BLaER1 treated with 17β-estradiol and CSF1 and Interleukin-3, amounts not matched to agents 10 nM and 100 nM (cell line): ENCODE measurements around the gene ARHGAP15.

Source experiments
- H3K27ac ChIP-seq, 11 experiments: shearing (Covaris generic); formaldehyde crosslinking; 2 replicates each; pipeline ENCODE4 v1.8.1; 2022
- H3K27me3 ChIP-seq, 11 experiments: shearing (Covaris generic); formaldehyde crosslinking; 2 replicates each; pipeline ENCODE4 v1.8.1; 2022
- H3K36me3 ChIP-seq, 11 experiments: shearing (Covaris generic); formaldehyde crosslinking; 2 replicates each; pipeline ENCODE4 v1.8.1; 2022
- H3K4me1 ChIP-seq, 10 experiments: shearing (Covaris generic); formaldehyde crosslinking; 2 replicates each; pipeline ENCODE4 v1.8.1; 2022
- H3K4me2 ChIP-seq, 11 experiments: shearing (Covaris generic); formaldehyde crosslinking; 2 replicates each; pipeline ENCODE4 v1.8.1; 2022
- H3K4me3 ChIP-seq, 10 experiments: shearing (Covaris generic); formaldehyde crosslinking; 2 replicates each; pipeline ENCODE4 v1.8.1; 2022
- H3K9ac ChIP-seq, 11 experiments: shearing (Covaris generic); formaldehyde crosslinking; 2 replicates each; pipeline ENCODE4 v1.8.1; 2022
- H3K9me3 ChIP-seq, 11 experiments: shearing (Covaris generic); formaldehyde crosslinking; replicated peaks in 1 of 11; 2 replicates each; pipeline ENCODE4 v1.8.1; 2022
- H4K20me1 ChIP-seq, 11 experiments: shearing (Covaris generic); formaldehyde crosslinking; 2 replicates each; pipeline ENCODE4 v1.8.1; 2022
- Cebpa-rat ChIP-seq, 11 experiments: shearing (Covaris generic); IDR thresholded peaks; 2 replicates each; pipeline ENCODE4 v1.8.1; 2022

ARHGAP15 gene

GRCh38 chr2:143550500-143550899 is 421.3 kb downstream of the ARHGAP15 start:
- no peak overlapping the region for H3K4me3 ChIP-seq
- H3K4me1 ChIP-seq: peaks cover 0 to 41% (median 0%) of the 10 kb centered on the region in 10 experiments; a peak in 4 of 20 replicates
- H3K27me3 ChIP-seq: no peaks in the 10 kb centered on the region
- no peaks in the 10 kb centered on the region for H4K20me1 ChIP-seq
- no peaks in the 10 kb centered on the region for H3K9me3 ChIP-seq
- H3K4me2 ChIP-seq: peak overlapping the region in 1 of 11 experiments; percentile 54; a peak in 2 of 22 replicates
- no peak for TF ChIP-seq Cebpa-rat (IDR thresholded peaks at IDR 0.05)
- H3K9ac ChIP-seq: no peak overlapping the region
- peaks cover 0 to 12% (median 0%) of the 10 kb centered on the region in 11 experiments; a peak in 1 of 22 replicates for H3K36me3 ChIP-seq
- no peak overlapping the region; a peak in 1 of 22 replicates for H3K27ac ChIP-seq

- no peak overlapping the region for H3K27ac ChIP-seq
- no peak overlapping the region for H3K4me2 ChIP-seq
- H3K4me3 ChIP-seq: no peak overlapping the region
- peaks cover 0 to 41% (median 0%) of the 10 kb centered on the region in 10 experiments; a peak in 4 of 20 replicates for H3K4me1 ChIP-seq
- TF ChIP-seq Cebpa-rat (IDR thresholded peaks at IDR 0.05): no peak
- no peaks in the 10 kb centered on the region for H3K9me3 ChIP-seq
- peaks cover under 1 to 13% (median 4%) of the 10 kb centered on the region in 11 experiments; a peak in 14 of 22 replicates for H3K36me3 ChIP-seq
- H3K27me3 ChIP-seq: no peaks in the 10 kb centered on the region
- no peaks in the 10 kb centered on the region for H4K20me1 ChIP-seq
- H3K9ac ChIP-seq: no peak overlapping the region
These were observed 422.9 kb downstream of the ARHGAP15 start for GRCh38 chr2:143551971-143552650.

GRCh38 chr2:143553261-143553660 is 424.0 kb downstream of the ARHGAP15 start:
- H3K9ac ChIP-seq: no peak overlapping the region
- no peaks in the 10 kb centered on the region for H3K27me3 ChIP-seq
- no peak for TF ChIP-seq Cebpa-rat (IDR thresholded peaks at IDR 0.05)
- H3K4me2 ChIP-seq: no peak overlapping the region
- no peak overlapping the region for H3K27ac ChIP-seq
- peaks cover 0 to 32% (median 0%) of the 10 kb centered on the region in 10 experiments; a peak in 4 of 20 replicates for H3K4me1 ChIP-seq
- H4K20me1 ChIP-seq: no peaks in the 10 kb centered on the region
- peaks cover 4 to 25% (median 14%) of the 10 kb centered on the region in 11 experiments; a peak in 15 of 22 replicates for H3K36me3 ChIP-seq
- no peaks in the 10 kb centered on the region for H3K9me3 ChIP-seq
- no peak overlapping the region for H3K4me3 ChIP-seq

- H3K9me3 ChIP-seq: no peaks in the 10 kb centered on the region
- no peaks in the 10 kb centered on the region for H4K20me1 ChIP-seq
- no peak overlapping the region for H3K27ac ChIP-seq
- no peak overlapping the region for H3K4me2 ChIP-seq
- H3K4me3 ChIP-seq: no peak overlapping the region
- H3K9ac ChIP-seq: no peak overlapping the region
- peaks cover 0 to 8% (median 0%) of the 10 kb centered on the region in 10 experiments; a peak in 3 of 20 replicates for H3K4me1 ChIP-seq
- H3K27me3 ChIP-seq: no peaks in the 10 kb centered on the region
- no peak for TF ChIP-seq Cebpa-rat (IDR thresholded peaks at IDR 0.05)
- H3K36me3 ChIP-seq: peaks cover 12 to 70% (median 22%) of the 10 kb centered on the region in 11 experiments; a peak in 17 of 22 replicates
These were observed 429.4 kb downstream of the ARHGAP15 start for GRCh38 chr2:143558665-143559064.

GRCh38 chr2:143559147-143559546 is 429.9 kb downstream of the ARHGAP15 start:
- H3K27me3 ChIP-seq: no peaks in the 10 kb centered on the region
- H3K9me3 ChIP-seq: no peaks in the 10 kb centered on the region
- 0 out of 22 replicates have a peak, but pooled peaks cover 0 to 4% (median 0%) of the 10 kb centered on the region in 11 experiments for H4K20me1 ChIP-seq
- peaks cover 0 to 8% (median 0%) of the 10 kb centered on the region in 10 experiments; a peak in 3 of 20 replicates for H3K4me1 ChIP-seq
- peaks cover 14 to 73% (median 22%) of the 10 kb centered on the region in 11 experiments; a peak in 17 of 22 replicates for H3K36me3 ChIP-seq
- no peak overlapping the region for H3K27ac ChIP-seq
- no peak overlapping the region for H3K4me3 ChIP-seq
- no peak overlapping the region for H3K9ac ChIP-seq
- no peak for TF ChIP-seq Cebpa-rat (IDR thresholded peaks at IDR 0.05)
- no peak overlapping the region for H3K4me2 ChIP-seq

GRCh38 chr2:143560724-143561123 is 431.5 kb downstream of the ARHGAP15 start:
- Histone ChIP-seq H3K27ac (no peak overlapping the region), H3K9me3 (no peaks in the 10 kb centered on the region), H3K4me2 (no peak overlapping the region), H3K27me3 (no peaks in the 10 kb centered on the region), H4K20me1 (0 out of 22 replicates have a peak, but pooled peaks cover 0 to 5% (median 0%) of the 10 kb centered on the region in 11 experiments), H3K4me1 (no peaks in the 10 kb centered on the region), H3K36me3 (peaks cover 14 to 76% (median 23%) of the 10 kb centered on the region in 11 experiments; a peak in 17 of 22 replicates), H3K4me3 (no peak overlapping the region), H3K9ac (no peak overlapping the region)
- TF ChIP-seq Cebpa-rat (IDR thresholded peaks at IDR 0.05): no peak

GRCh38 chr2:143564419-143564818 is 435.2 kb downstream of the ARHGAP15 start:
- no peak overlapping the region for H3K4me2 ChIP-seq
- no peak overlapping the region for H3K27ac ChIP-seq
- peaks cover 0 to 14% (median 0%) of the 10 kb centered on the region in 11 experiments; a peak in 3 of 22 replicates for H3K9me3 ChIP-seq
- no peaks in the 10 kb centered on the region for H3K27me3 ChIP-seq
- H3K36me3 ChIP-seq: peaks cover 4 to 65% (median 23%) of the 10 kb centered on the region in 11 experiments; a peak in 17 of 22 replicates
- no peak overlapping the region for H3K4me3 ChIP-seq
- no peak for TF ChIP-seq Cebpa-rat (IDR thresholded peaks at IDR 0.05)
- 0 out of 22 replicates have a peak, but pooled peaks cover 0 to 5% (median 0%) of the 10 kb centered on the region in 11 experiments for H4K20me1 ChIP-seq
- H3K9ac ChIP-seq: no peak overlapping the region
- H3K4me1 ChIP-seq: no peaks in the 10 kb centered on the region

- Histone ChIP-seq H3K27me3 (no peaks in the 10 kb centered on the region), H3K9ac (no peak overlapping the region), H4K20me1 (no peaks in the 10 kb centered on the region), H3K4me2 (no peak overlapping the region), H3K4me3 (no peak overlapping the region), H3K27ac (no peak overlapping the region), H3K36me3 (peaks cover 0 to 31% (median 9%) of the 10 kb centered on the region in 11 experiments; a peak in 13 of 22 replicates), H3K4me1 (no peaks in the 10 kb centered on the region), H3K9me3 (peaks cover 0 to 10% (median 0%) of the 10 kb centered on the region in 11 experiments; a peak in 3 of 22 replicates)
- no peak for TF ChIP-seq Cebpa-rat (IDR thresholded peaks at IDR 0.05)
These were observed 442.5 kb downstream of the ARHGAP15 start for GRCh38 chr2:143571747-143572146.

- Histone ChIP-seq H3K9ac (no peak overlapping the region), H3K4me3 (no peak overlapping the region), H3K4me2 (no peak overlapping the region), H3K27ac (no peak overlapping the region), H3K4me1 (no peaks in the 10 kb centered on the region), H3K27me3 (no peaks in the 10 kb centered on the region), H3K36me3 (peaks cover 0 to 25% (median 2%) of the 10 kb centered on the region in 11 experiments; a peak in 13 of 22 replicates), H3K9me3 (peaks cover 0 to 4% (median 0%) of the 10 kb centered on the region in 11 experiments; a peak in 3 of 22 replicates), H4K20me1 (no peaks in the 10 kb centered on the region)
- TF ChIP-seq Cebpa-rat (IDR thresholded peaks at IDR 0.05): no peak
These were observed 443.2 kb downstream of the ARHGAP15 start for GRCh38 chr2:143572421-143572820.
